DMS 273 (cell line): ENCODE results near the gene CDRT15.
"Not testable (repeated sequence)": the region's sequence is repeated elsewhere in the genome, so short reads cannot be mapped to it uniquely, and the experiment has no call there.

ENCODE experiments used
- DNase-seq: peaks from one replicate; lab custom pipeline; 2025; ENCODE audit not compliant: unreplicated experiment; lab: John Stamatoyannopoulos, UW

CDRT15 gene

GRCh38 chr17:14207791-14208190 lies 28.9 kb downstream of the CDRT15 start:
- no peak for DNase-seq

GRCh38 chr17:14206891-14207290 lies 29.8 kb downstream of the CDRT15 start:
- no peak for DNase-seq

- no peak for DNase-seq
Measured at GRCh38 chr17:14205992-14206461, 30.6 kb downstream of the CDRT15 start.

GRCh38 chr17:14205380-14205779 lies 31.3 kb downstream of the CDRT15 start:
- no peak for DNase-seq

- no peak for DNase-seq
Measured at GRCh38 chr17:14204546-14204945, 32.1 kb downstream of the CDRT15 start.

GRCh38 chr17:14204084-14204483 lies 32.6 kb downstream of the CDRT15 start:
- DNase-seq = no peak

- no peak for DNase-seq
Measured at GRCh38 chr17:14203388-14203787, 33.3 kb downstream of the CDRT15 start.

- DNase-seq = no peak
Measured at GRCh38 chr17:14202388-14203166, 34.1 kb downstream of the CDRT15 start.

GRCh38 chr17:14201988-14202380 lies 34.7 kb downstream of the CDRT15 start:
- DNase-seq = no peak

- DNase-seq = no peak
Measured at GRCh38 chr17:14201021-14201987, 35.4 kb downstream of the CDRT15 start.

- DNase-seq = no peak
Measured at GRCh38 chr17:14200354-14200753, 36.3 kb downstream of the CDRT15 start.

- no peak for DNase-seq
Measured at GRCh38 chr17:14199601-14200000, 37.1 kb downstream of the CDRT15 start.

GRCh38 chr17:14198575-14198974 lies 38.1 kb downstream of the CDRT15 start:
- DNase-seq = no peak

- DNase-seq = no peak
Measured at GRCh38 chr17:14198013-14198412, 38.6 kb downstream of the CDRT15 start.

GRCh38 chr17:14197586-14197985 lies 39.1 kb downstream of the CDRT15 start:
- no peak for DNase-seq

GRCh38 chr17:14197057-14197456 lies 39.6 kb downstream of the CDRT15 start:
- DNase-seq = no peak

- DNase-seq = no peak
Measured at GRCh38 chr17:14196377-14196997, 40.2 kb downstream of the CDRT15 start.

- not testable (repeated sequence) for DNase-seq
Measured at GRCh38 chr17:14192636-14193344, 43.9 kb downstream of the CDRT15 start.

- not testable (repeated sequence) for DNase-seq
Measured at GRCh38 chr17:14192039-14192438, 44.6 kb downstream of the CDRT15 start.

GRCh38 chr17:14191469-14191868 lies 45.2 kb downstream of the CDRT15 start:
- not testable (repeated sequence) for DNase-seq

- not testable (repeated sequence) for DNase-seq
Measured at GRCh38 chr17:14190774-14191173, 45.9 kb downstream of the CDRT15 start.
